ENCODE measurements around the gene ZFAND6. TPM values are rescaled to one million over a fixed set of nuclear protein-coding genes. Genes with fewer than 3 reads are reported as not detected.

The ZFAND6 gene
- total and polyA plus RNA-seq, 10 of the 15 experiments (the other 5 are each of a cell fraction or from before 2014, with no cell fraction given): 78.9 to 179 (median 135) TPM

DNA sequence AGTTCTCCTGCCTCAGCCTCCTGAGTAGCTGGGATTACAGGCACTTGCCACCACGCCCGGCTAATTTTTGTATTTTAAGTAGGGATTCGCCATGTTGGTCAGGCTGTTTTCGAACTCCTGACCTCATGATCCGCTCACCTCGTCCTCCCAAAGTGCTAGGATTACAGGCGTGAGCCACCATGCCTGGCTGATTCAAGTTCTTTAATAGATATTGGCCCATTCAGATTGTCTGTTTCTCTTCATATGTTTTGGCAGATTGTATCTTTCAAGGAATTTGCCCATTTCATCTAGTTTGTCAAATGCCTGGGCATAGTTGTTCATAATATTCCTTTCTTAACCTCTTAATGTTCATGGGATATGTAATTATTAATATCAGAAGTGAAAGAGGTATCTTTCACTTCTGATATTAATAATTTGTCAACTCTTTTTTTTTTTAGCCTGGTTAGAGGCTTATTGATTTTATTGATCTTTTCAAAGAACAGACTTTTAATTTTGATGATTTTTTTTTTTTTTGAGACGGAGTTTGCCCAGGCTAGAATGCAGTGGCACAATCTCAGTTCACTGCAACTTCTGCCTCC is 40.2 kb upstream of the ZFAND6 start (continued):
- TF ChIP-seq, protein P1, sequence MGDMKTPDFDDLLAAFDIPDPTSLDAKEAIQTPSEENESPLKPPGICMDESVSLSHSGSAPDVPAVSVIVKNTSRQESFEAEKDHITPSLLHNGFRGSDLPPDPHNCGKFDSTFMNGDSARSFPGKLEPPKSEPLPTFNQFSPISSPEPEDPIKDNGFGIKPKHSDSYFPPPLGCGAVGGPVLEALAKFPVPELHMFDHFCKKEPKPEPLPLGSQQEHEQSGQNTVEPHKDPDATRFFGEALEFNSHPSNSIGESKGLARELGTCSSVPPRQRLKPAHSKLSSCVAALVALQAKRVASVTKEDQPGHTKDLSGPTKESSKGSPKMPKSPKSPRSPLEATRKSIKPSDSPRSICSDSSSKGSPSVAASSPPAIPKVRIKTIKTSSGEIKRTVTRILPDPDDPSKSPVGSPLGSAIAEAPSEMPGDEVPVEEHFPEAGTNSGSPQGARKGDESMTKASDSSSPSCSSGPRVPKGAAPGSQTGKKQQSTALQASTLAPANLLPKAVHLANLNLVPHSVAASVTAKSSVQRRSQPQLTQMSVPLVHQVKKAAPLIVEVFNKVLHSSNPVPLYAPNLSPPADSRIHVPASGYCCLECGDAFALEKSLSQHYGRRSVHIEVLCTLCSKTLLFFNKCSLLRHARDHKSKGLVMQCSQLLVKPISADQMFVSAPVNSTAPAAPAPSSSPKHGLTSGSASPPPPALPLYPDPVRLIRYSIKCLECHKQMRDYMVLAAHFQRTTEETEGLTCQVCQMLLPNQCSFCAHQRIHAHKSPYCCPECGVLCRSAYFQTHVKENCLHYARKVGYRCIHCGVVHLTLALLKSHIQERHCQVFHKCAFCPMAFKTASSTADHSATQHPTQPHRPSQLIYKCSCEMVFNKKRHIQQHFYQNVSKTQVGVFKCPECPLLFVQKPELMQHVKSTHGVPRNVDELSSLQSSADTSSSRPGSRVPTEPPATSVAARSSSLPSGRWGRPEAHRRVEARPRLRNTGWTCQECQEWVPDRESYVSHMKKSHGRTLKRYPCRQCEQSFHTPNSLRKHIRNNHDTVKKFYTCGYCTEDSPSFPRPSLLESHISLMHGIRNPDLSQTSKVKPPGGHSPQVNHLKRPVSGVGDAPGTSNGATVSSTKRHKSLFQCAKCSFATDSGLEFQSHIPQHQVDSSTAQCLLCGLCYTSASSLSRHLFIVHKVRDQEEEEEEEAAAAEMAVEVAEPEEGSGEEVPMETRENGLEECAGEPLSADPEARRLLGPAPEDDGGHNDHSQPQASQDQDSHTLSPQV (IDR thresholded peaks at IDR 0.05): no peak
- TF ChIP-seq, protein P2, sequence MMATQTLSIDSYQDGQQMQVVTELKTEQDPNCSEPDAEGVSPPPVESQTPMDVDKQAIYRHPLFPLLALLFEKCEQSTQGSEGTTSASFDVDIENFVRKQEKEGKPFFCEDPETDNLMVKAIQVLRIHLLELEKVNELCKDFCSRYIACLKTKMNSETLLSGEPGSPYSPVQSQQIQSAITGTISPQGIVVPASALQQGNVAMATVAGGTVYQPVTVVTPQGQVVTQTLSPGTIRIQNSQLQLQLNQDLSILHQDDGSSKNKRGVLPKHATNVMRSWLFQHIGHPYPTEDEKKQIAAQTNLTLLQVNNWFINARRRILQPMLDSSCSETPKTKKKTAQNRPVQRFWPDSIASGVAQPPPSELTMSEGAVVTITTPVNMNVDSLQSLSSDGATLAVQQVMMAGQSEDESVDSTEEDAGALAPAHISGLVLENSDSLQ (IDR thresholded peaks at IDR 0.05): no peak
- TF ChIP-seq MXI1 (IDR thresholded peaks at IDR 0.05; ENCODE audit: low read depth, low read length) (no peak), CHD1 (IDR thresholded peaks at IDR 0.05; ENCODE audit: low read depth, low read length) (no peak), ZNF274 (IDR thresholded peaks at IDR 0.05; ENCODE audit: insufficient read depth, insufficient read length) (no peak), HDAC2 (IDR thresholded peaks at IDR 0.05) (no peak), CBX5 (IDR thresholded peaks at IDR 0.05; ENCODE audit: low read depth) (no peak), SIN3A (IDR thresholded peaks at IDR 0.05; ENCODE audit: low read depth, low read length) (no peak), ESRRA (IDR thresholded peaks at IDR 0.05; ENCODE audit: low read length) (no peak), KLF5 (IDR thresholded peaks at IDR 0.05; ENCODE audit: partially characterized antibody) (no peak)

Data from GM12878 (cell line).